NCI-H345 treated with DMSO at 0.1 percent for 48 hours (cell line): ENCODE results near the gene SASH3.

Experiments used
- DNase-seq: peaks from one replicate; lab custom pipeline; 2025; ENCODE audit not compliant: unreplicated experiment; lab: John Stamatoyannopoulos, UW

The SASH3 gene

DNA sequence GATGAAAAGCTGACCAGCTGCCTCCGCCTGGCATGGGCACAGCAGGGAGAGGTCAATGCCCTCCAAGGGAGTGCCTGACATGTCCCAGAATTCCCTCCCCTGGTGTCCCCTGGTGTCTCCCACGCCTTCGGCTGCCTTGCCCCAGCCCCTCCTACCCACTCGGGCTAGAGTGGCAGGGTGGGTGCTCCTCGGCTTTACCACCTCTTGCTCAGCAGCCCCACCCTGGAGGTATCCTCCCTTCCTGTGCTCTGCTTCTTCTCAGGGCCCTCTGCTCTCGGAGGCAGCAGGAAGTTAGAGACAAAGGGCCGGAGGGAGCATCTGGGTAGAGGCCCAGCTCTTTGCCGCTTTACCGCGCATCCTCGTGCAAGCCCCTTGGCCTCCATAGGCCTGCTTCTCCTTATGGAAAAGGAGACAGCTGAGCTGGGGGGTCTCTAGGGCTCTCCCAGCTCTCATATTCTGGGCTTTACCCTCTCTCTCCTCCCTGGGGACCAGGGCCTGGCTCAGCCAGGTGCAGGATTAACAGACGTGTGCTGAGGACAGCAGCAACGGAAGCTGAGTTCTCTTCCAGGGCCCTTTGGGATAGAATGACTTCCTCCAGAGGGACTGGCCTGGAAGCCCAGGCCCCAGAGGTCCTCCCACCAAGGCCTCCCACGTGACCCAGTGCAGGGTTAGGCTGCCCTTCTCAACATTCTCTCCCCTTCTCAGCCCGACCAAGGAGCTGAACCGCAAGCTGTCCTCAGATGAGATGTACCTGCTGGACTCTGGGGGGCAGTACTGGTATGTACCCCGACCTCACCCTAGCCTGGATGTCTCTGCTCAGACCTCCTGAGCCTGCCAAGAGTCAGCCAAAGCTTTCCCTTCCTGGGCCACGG is 23.7 kb upstream of the SASH3 start:
- no peak for DNase-seq

DNA sequence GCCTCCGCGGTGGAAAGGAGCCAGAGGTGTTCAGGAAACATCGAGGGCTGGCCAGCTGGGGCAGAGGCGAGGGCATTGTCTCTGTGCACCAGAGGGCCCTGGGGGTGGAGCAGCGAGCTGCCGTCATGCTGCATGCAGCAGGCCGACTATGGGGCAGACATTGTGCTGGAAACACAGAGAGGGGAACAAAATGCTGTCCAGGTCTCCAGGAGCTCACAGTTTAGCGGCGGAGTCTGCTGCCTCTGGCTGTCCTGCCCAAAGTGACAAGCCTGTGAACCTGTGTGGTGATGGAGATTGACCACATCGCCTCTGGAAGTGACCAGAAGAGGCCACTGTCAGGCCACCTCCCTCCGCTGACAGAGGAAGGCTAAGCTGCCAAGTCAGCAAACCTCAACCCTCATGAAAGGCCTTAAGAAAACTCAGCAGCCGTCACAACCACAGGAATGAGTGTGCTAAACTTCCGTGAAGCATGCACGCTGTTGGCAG is 20.1 kb upstream of the SASH3 start:
- DNase-seq = no peak

DNA sequence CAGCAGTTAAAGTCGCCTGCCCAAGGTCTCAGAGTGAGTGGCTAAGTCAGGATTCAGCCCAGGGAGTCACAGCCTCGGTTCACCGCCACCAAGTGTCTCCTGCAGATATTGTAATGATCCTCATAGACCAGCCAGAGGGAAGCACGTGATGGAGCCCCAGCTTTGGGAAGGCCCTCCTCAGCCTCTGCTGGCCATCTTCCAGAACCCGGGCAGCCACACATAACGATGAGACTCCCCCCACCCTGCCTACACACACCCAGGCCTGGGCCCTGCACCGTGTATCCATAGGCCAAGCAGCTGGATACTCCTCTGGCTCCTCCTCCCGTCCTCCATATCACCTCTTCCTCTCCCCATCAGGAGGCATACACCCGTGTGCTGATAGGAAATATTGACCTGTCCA is 19.6 kb upstream of the SASH3 start:
- DNase-seq = no peak

DNA sequence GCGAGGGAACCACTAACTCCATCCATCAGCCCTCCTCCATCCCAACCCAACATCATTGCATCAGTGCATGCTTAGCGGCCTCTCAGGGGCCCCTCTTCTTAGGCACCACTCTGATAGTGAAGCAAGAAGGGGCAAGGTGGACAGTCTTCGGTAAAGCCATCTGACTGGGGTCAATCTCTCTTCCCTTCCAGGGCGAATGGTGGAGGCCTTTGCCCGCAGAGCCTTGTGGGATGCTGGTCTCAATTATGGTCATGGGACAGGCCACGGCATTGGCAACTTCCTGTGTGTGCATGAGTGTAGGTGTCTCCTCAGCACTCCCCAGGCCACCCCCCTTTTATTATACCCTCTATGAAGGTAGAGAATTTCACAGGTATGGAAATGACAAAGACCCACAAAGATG is 18.8 kb upstream of the SASH3 start:
- DNase-seq = no peak

DNA sequence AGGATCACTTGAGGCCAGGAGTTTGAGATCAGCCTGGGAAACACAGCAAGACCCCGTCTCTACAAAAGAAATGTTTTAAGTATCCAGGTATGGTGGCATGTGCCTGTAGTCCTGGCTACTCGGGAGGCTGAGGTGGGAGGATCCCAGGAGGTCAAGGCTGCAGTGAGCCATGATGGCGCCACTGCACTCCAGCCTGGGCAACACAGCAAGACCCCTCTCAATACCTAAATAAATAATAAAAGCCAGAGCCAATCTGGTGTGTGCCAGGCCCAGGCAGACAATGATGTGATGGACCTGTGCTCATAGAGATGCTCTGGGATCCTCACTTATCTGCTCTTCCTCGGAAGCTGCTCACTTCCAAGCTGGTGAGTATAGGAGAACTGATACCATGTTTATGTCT is 18.2 kb upstream of the SASH3 start:
- DNase-seq = no peak

DNA sequence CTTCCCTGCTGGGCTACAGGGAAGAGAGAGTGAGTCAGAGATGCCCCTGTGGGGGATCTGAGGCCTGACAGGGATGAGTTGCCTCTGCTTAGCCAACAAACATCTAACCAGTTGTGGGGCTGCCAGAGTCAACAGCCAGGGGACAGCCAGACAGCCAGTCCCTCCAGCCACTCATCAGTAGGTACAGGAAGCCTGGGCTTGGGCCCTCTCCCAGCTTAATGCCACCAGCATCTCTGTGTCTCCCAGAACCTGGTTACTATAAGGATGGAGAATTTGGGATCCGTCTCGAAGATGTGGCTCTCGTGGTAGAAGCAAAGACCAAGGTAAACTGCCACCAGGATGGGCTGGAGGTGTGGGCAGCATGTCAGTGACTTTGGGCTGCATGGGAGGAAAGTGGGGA is 17.3 kb upstream of the SASH3 start:
- no peak for DNase-seq

DNA sequence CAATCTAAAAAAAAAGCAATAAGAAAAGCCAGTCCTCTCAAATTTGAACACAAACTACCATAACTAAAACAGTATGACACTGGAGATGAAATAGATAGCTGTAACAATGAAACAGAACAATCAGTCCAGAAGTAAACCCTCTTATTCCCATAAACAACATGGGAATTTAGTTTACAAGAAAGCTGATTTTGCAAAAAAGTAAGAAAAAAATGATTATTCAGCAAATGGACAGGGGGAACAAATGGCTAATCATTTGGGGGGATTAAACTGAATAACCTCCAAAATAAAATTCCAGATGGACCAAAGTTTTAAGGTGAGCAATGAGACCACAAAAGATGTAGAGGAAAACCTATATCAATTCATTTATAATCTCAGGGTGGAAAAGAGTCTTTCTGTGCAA is 16.1 kb upstream of the SASH3 start:
- DNase-seq = no peak

DNA sequence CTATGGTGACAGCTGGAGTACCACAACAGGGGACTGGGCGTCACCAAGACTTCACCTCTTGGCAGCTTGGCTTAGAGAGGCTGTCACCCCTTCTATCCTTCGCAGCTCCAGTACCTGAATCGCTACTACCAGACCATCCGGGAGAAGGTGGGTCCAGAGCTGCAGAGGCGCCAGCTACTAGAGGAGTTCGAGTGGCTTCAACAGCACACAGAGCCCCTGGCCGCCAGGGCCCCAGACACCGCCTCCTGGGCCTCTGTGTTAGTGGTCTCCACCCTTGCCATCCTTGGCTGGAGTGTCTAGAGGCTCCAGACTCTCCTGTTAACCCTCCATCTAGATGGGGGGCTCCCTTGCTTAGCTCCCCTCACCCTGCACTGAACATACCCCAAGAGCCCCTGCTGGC is 11.6 kb upstream of the SASH3 start:
- DNase-seq = no peak

DNA sequence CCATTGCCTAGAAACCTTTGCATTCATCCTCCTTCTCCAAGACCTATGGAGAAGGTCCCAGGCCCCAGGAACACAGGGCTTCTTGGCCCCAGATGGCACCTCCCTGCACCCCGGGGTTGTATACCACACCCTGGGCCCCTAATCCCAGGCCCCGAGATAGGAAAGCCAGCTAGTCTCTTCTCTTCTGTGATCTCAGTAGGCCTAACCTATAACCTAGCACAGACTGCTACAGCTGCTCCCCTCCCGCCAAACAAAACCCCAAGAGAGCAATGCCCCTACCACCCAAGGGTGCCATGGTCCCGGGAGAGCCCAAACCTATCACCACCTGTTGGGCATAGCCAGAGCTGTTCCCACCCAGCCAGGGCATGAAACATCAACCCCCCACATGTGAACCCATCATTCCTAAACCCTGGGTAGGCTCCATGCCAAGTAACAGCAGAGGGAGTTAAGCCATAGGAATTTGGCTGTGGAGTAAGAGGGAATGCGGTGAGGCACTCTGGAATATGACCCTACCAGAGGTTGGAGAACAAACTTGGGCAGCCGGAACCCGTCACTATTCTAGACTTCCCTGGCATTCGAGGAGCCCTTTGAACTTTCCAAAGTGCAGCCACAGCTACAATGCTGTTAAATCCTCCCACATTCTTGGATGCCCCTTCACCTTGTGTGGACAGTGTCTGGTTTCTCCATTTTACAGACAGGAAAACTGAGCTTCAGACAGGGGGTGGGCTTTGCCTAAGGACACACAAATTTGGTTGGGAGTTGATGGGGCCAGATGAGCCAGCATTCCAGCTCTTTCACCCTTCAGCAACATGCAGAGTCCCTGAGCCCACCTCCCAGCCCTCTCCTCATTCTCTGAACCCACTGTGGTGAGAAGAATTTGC is 10.9 kb upstream of the SASH3 start:
- DNase-seq = no peak

DNA sequence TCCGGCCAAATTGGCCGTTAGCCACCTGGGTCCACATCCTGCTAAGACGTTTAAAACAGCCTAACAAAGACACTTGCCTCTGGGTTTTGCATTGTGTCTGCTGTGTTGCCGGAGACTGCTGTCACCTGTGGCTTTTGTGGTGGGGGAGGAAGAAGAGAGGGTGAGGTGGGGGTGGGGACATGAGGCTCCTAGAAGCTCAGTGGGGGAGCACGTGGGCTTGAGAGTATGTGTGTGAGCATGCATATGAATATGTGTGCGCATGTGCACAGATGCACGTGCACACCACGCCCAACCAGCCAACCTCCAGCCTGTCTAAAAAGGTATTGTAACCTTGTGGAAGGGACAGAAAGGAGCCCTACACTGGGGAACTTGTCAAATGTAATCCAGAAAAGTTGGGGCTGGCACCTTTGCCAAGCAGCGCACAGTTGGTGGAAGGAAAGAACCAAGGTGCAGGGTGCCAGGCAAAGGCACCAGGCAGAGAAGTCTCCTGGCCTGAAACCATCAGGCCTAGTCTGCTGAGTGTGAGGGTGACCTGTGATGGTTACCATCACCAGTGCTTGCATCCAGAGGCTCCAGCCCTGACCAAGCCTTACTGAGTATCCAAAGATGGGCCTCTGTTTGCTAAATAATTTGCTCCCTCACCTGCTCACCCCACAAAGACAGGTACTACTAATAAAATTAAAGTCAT is 10.1 kb upstream of the SASH3 start:
- no peak for DNase-seq

DNA sequence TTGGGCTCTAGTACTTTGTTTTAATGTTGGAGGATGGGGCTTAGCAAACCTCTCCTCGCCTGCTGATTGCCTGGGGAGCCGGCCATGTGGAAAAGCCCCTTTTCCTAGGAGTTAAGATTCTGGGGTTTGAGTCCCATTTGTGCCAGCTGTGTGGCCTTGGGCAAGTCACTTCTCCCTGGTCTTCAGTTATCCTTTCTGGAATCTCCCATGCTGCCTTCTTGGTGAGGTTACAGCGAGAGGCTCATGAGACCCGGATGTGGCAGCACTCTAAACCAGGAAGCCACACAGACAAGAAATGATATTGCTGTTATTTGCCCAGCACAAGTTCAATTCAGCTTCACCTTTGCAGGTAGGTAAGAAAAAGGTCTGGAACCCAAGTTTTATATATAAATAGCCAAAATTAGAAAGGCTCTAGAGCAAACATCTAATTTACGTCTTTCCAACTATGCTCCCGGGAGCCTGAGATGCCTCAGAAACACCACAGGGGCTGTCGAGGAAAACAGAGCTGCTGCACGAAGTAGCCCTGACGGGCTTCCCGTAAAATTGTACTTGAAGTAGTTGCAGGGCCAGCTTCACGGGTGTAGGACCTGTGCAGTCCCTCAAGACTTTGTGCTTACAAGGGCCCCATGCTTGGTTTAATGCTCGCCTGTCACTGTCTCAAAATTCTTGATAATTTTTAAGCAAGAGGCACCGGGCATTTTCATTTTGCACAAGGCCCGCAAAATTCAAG is 8.3 kb upstream of the SASH3 start:
- DNase-seq = no peak

DNA sequence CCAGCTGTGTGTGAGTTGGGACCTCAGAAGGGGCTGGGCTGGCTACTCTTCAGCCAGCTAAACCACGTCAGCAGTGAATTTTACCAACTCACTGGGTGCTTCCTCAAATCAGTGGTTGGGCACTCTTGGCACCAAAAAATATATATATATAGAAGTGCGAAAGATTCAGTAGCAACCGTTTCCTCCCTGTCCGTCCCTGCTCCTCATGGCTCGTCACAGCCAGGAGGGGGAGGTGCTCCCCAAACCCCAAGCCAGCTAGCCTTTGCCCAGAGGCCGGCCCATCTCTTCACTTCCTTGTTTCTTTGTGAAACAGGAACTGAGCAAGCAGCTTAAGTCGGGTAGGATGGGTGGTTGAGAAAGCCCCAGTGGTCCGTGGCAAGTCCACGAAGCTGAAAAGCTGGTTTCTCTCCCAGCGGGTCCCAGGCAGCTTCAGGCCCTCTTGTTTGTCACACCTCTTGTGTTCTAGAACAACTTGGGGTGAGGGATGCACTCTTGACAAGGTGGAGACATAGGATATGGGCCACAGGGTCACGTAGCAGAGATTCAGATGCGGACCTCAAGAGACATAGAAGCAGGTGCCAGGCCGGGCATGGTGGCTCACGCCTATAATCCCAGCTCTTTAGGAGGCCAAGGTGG is 6.8 kb upstream of the SASH3 start:
- DNase-seq = no peak

DNA sequence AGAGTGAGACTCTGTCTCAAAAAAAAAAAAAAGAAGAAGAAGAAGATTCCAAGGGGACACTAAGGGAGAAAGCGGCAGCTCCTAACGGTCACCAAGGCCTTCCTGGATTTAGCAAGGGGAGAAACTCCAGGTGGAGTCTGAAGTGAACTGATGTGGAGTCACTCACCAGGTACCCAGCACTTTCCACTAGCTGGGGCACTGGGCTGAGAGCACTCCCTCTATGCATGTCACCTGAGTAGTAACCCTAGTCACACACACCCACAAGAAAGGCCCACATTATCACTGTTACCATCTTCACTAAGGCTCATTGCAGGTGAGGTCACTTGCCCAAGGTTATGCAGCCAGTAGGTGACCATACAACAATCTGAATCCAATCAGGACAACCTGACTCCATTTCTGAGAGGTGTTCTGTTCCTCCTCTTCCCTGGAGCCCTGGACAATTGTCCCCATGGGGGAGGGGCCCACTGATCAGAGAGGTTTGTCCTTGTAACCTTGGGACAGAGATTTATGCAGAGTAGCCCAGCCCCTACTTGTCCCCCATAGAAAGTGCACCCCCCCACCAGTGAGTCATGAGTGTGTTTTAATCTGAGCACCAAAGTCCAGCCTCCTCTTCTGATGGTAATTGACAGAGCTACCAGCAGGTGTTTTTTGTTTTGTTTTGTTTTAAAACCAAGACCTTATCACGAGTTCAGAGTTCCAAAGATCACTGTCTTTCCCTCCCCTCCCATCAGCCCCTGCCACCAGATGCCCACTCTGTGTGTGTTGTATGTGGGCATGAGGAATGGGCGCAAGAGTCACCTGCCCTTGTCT is 5.9 kb upstream of the SASH3 start:
- no peak for DNase-seq

DNA sequence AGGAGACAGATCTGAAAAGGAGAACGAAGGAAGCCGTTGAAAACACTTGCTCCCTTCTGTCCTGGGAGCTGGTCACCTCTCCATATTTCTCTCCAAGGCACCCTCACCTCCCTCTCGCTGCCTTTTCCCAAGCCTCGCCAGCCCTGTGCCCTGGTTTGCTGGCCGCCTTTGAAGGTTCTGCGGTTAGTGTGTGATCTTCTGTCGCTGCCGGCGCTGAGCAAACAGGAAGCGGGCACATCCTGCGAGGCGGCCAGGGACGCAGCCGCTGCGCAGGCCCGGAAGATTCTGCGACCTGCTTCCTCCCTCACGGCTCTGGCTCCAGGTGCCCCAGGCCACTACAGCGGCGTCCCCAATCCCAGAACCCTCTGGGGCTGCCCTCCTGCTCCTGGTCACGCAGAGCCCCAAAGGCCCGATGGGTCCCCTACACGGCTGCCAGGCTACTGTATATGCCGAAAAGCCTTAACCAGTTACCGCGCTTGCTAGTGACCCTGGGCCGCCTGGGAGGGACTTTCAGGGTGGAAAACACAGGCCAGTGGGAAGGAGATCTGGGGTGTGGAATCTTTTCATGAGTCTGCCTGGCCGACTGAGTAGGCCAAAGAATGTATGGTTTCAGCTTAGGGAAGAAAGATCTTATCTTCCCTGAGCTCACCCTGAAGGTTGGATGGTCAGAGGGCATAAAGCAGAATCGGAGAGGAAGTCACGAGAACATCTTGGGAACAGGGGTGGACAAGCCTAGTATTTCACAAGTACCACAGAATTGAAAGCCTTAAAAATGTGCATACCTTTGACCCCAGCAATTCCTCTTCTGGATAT is 2.3 kb upstream of the SASH3 start:
- DNase-seq = no peak

DNA sequence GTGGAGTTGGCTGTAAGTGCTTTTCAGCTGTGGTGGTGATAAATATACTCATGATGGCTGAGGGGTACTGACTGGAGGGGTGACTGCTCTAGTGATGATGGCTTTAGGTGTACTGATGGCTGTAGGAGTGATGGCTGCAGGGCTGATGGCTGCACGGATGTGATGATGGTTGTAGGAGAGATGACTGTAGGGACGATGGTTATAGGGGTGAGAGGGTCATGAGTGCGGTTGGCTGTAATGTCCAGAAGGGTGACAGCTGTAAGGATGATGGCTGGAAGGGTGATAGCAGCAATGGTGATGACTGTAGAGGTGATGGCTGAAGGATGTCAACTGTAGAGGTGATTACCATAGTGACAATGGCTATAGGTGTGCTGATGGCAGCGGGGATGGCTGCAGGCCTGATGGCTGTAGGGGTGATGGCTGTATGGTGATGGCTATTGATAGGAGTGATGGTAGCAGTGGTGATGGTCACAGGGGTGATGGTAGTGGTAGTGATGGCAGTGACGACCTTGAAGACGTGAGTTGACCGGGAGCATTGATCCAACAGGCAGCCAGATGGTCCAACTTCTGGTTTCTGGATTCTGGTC is 570 bp upstream of the SASH3 start:
- DNase-seq = no peak

DNA sequence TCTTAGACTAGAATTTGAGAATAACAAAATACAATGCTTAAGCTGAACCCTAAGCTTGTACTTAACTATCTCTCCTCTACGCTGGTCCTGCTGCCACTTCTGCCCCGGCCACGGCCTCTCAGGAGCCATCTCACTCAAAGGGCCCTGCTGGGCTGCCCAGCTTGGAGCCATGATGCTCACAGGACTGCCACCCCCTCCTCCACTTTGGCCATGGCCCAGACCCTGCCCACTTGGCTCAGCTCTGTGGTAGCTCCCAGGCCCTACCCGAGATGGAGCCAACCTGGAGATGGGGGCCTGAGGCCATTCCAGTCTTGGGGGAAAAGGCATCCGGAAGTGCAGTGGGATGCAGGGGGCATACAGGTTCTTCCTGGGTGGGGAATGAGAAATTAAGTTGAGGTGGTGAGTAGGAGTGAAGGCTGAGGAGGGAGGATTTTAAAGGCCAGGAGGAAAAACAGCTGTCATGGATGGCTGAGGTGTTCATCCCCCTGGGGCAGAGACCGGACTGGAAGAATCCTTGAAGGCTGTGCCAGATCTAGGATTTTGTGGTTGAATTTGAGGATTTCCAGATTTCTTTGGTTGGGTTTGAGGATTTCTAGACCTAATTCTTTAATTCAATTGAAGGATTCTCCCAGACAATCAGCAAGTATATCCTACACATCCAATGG is 824 bp downstream of the SASH3 start:
- no peak for DNase-seq

DNA sequence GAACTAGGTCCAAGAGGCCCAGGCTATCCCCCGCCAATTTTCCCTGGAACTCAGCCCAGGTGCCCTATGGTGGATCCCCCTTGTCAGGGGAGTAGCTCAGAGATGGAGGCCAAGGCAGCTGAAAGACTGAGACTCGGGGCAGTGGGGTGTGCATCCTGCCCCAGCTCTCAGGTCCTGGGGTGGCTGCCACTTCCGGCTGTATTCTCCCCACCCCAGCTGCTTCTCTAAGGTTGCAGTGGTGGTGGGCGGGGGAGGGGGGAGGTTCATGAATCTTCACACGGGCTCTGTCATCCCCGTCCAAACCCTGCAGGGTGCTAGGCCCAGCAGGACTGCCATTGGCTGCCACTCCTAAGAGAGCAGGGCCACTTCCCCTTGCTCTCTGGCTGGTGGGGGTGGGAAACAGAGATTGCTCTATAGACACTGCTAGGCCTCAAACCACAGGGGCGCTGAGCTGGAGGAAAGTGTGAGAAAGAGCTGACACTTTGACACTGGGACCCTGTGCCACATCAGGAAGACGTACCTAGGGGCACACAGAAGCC is 1.5 kb downstream of the SASH3 start:
- DNase-seq = no peak
